ENCODE results near the gene RAD51B.

- TF ChIP-seq CTCF (conservative IDR thresholded peaks at IDR 0.05): no peak
- no peak for TF ChIP-seq EZH2 (IDR thresholded peaks at IDR 0.05; ENCODE audit: low read depth)
Measured at GRCh38 chr14:68695326-68695768, 875.8 kb downstream of the RAD51B start.
